Psoas muscle (tissue), 8 donors: ENCODE results near the gene BORCS8. TPM values are rescaled to one million over a fixed set of nuclear protein-coding genes. Genes with fewer than 3 reads are reported as not detected.

Experiments used
- ATAC-seq, 4 donors: fragments of 200-7000 bp; cut with Tn5 transposase; one replicate each; pipeline ENCODE4 v1.9.1; 2020; ENCODE audit warnings: moderate library complexity in 3 of 4, mild to moderate bottlenecking in 2 of 4
- DNase-seq, 2 donors: peaks; one replicate each; pipeline ENCODE4 v3.0.0-alpha.2; 2020
- H3K27ac ChIP-seq: fragments of 200-600 bp; one replicate; pipeline ENCODE4 v1.8.0; 2022
- H3K27me3 ChIP-seq, 3 donors: fragments of 200-600 bp in 1 of 3; one replicate each; pipeline versions ENCODE4 v1.6.1 to v1.8.0; 2013 to 2022; ENCODE audit warnings: low read length in 2 of 3, mild to moderate bottlenecking in 2 of 3, moderate library complexity in 1 of 3; ENCODE audit not compliant: insufficient read depth in 3 of 3
- H3K36me3 ChIP-seq, 2 donors: fragments of 200-600 bp in 1 of 2; one replicate each; pipeline versions ENCODE4 v1.6.1 to v1.8.0; 2013 to 2022; ENCODE audit warnings: low read depth in 1 of 2, mild to moderate bottlenecking in 1 of 2, moderate library complexity in 1 of 2; ENCODE audit not compliant: insufficient read depth in 1 of 2
- H3K4me1 ChIP-seq: fragments of 200-600 bp; one replicate; pipeline ENCODE4 v1.8.0; 2022
- H3K4me3 ChIP-seq: fragments of 200-600 bp; one replicate; pipeline ENCODE4 v1.8.0; 2022; ENCODE audit warnings: mild to moderate bottlenecking
- H3K9me3 ChIP-seq: fragments of 200-600 bp; one replicate; pipeline ENCODE4 v1.8.0; 2022
- WGBS, 3 donors: extraction: QIAGEN DNeasy Blood & Tissue Kit; methylation state at CpG; one replicate each; pipeline versions ENCODE4 v1.1.6 to v1.1.7; 2013; 5-methylcytosine and 5-hydroxymethylcytosine counted together
- intact Hi-C, 2 donors: fragments of 100-400 bp; cut with DNase I; formaldehyde crosslinking; loops; one replicate each; pipeline versions ENCODE4 v1.11.0 to v1.14.2; 2022
- polyA plus RNA-seq, 3 donors: library from polyadenylated mRNA; stranded (reverse); fragments of 200-250 nt; gene quantifications; one replicate each; pipeline ENCODE4 v1.2.3, GENCODE V29; 2013
- total RNA-seq, 4 donors: library from RNA; stranded (reverse); fragmentation: NEBNext Ultra II Directional in 2 of 4; extraction: Animal tissue kit (Norgen Biotek cat#: 25700) in 2 of 4; gene quantifications; one replicate each; pipeline versions ENCODE4 v1.2.1 to v1.2.4, GENCODE V29; 2021 to 2023
- TF ChIP-seq, protein P1 (sequence below): fragments of 200-600 bp; IDR thresholded peaks from one replicate; pipeline ENCODE4 v1.8.0; 2022; ENCODE audit warnings: antibody characterized with exemption
- donor health status: healthy with polysubstance abuse.
- donor health status: DM: no; HTN: no; CAD: no; lungs with moderate emphysema.
- donor health status: Bipolar disorder and iron deficiency.
- donor health status: healthy.
- donor health status: DM: yes; HTN: yes; CAD: no.
- donor health status: DM: no; HTN: no; CAD: no.
- donor health status: DM: no; HTN: no; CAD: no.
- donor health status: DM: yes; HTN: yes; CAD: no.

The BORCS8 gene
- total and polyA plus RNA-seq, 7 donors = 16.0 to 46.1 (median 25.2) TPM

DNA sequence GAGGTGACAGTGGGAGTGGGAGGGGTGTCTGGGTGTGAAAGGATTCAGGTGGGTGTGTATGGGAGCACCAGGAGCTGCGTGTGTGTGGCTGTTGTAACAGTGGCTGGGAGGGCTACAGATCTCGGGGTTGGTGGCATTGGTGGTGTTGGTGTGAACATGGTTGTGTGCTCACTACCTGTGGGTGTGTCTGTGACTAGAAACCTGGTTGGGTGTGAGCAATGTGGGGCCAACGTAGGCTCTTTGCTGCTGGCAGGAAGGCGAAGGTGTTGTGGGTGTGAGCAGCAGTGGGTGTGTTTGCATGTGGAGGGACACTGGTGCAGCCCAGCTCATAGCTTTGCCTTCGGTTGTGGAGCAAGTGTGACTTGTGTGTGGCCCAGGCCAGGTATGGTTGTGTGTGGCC is 15.0 kb upstream of the BORCS8 start:
- Histone ChIP-seq H3K9me3 (no peaks in the 10 kb centered on the region), H3K27ac (no peak overlapping the region), H3K27me3 (peaks cover 0 to 23% (median 9%) of the 10 kb centered on the region in 3 donors), H3K36me3 (peaks cover 0 to 4% of the 10 kb centered on the region in 2 donors), H3K4me1 (peaks cover 10% of the 10 kb centered on the region), H3K4me3 (no peak overlapping the region)
- TF ChIP-seq, protein P1, sequence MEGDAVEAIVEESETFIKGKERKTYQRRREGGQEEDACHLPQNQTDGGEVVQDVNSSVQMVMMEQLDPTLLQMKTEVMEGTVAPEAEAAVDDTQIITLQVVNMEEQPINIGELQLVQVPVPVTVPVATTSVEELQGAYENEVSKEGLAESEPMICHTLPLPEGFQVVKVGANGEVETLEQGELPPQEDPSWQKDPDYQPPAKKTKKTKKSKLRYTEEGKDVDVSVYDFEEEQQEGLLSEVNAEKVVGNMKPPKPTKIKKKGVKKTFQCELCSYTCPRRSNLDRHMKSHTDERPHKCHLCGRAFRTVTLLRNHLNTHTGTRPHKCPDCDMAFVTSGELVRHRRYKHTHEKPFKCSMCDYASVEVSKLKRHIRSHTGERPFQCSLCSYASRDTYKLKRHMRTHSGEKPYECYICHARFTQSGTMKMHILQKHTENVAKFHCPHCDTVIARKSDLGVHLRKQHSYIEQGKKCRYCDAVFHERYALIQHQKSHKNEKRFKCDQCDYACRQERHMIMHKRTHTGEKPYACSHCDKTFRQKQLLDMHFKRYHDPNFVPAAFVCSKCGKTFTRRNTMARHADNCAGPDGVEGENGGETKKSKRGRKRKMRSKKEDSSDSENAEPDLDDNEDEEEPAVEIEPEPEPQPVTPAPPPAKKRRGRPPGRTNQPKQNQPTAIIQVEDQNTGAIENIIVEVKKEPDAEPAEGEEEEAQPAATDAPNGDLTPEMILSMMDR = no peak
- 63 to 67% (median 64%) methylated on average over 5 of the region's 5 CpGs for WGBS, 3 donors
- no peak for ATAC-seq
- intact Hi-C loops = no loop called here
- no peak for DNase-seq

- TF ChIP-seq, protein P1 = no peak
- H3K4me3 ChIP-seq = no peak overlapping the region
- H3K36me3 ChIP-seq = peaks cover 0 to 16% of the 10 kb centered on the region in 2 donors
- 44 to 48% (median 46%) methylated on average over 13 to 14 of the region's 14 CpGs for WGBS, 3 donors
- ATAC-seq (no peak), DNase-seq (no peak)
- H3K27ac ChIP-seq = no peak overlapping the region
- peaks cover 11% of the 10 kb centered on the region for H3K4me1 ChIP-seq
- peaks cover 0 to 11% (median 3%) of the 10 kb centered on the region in 3 donors for H3K27me3 ChIP-seq
- H3K9me3 ChIP-seq = no peaks in the 10 kb centered on the region
- intact Hi-C loops = no loop called here
These were observed 13.8 kb upstream of the BORCS8 start for GRCh38 chr19:19205416-19206410.

GRCh38 chr19:19204181-19204580 is 12.2 kb upstream of the BORCS8 start:
- WGBS, 3 donors = 71 to 77% (median 73%) methylated on average over 13 of the region's 13 CpGs
- Histone ChIP-seq H3K27ac (no peak overlapping the region), H3K36me3 (peaks cover 0 to 27% of the 10 kb centered on the region in 2 donors), H3K27me3 (peaks cover 0 to 3% (median 0%) of the 10 kb centered on the region in 3 donors), H3K4me1 (peaks cover 11% of the 10 kb centered on the region), H3K4me3 (no peak overlapping the region), H3K9me3 (no peaks in the 10 kb centered on the region)
- no peak for DNase-seq
- no peak for ATAC-seq
- TF ChIP-seq, protein P1 = no peak
- intact Hi-C loops = no loop called here

- ATAC-seq (peak; percentile 92 to 97 (median 92)), DNase-seq (peak; percentile 93 to 96)
- H3K36me3 ChIP-seq = peaks cover 0 to 37% of the 10 kb centered on the region in 2 donors
- peak within 1 kb of the TSS; percentile 80 for H3K4me3 ChIP-seq
- TF ChIP-seq, protein P1 = no peak
- intact Hi-C loops = no loop called here
- peaks cover 11% of the 10 kb centered on the region for H3K4me1 ChIP-seq
- H3K27ac ChIP-seq = peak within 1 kb of the TSS; percentile 83
- peaks cover 0 to 3% (median 0%) of the 10 kb centered on the region in 3 donors for H3K27me3 ChIP-seq
- 6 to 7% (median 7%) methylated on average over 54 to 60 of the region's 60 CpGs for WGBS, 3 donors
- no peaks in the 10 kb centered on the region for H3K9me3 ChIP-seq
These were observed 11.3 kb upstream of the BORCS8 start, which contains the start of gene NR2C2AP for GRCh38 chr19:19203012-19203856. TSS of gene NR2C2AP (minus strand) at chr19:19203414. CDS start at chr19:19203060, 354 bp downstream.
